ENCODE data around the gene FKBP10.

Gene FKBP10

DNA sequence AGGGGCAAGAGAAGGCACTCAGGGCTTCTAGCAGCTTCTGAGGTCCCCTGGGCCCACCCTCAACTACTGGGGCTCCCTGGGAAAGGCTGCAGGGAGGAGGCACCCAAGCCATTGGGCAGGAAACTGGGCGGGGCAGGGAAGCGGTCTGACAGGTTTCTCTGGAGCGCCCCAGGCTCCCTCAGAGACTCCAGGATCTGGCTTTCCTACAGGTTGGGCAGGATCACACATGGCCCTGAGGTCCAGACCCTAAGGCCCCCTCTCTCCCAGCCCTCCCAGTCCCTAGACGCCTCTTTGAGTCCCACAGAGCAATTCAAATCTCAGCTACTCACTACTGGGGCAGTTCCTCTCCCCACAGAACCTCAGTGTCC is 40.6 kb upstream of the FKBP10 start:
- Histone ChIP-seq H3K36me3 (ENCODE audit: control insufficient read depth in 1 of 2, insufficient read depth in 2 of 2, low read depth in 1 of 2, low read length in 2 of 2) (peaks cover 0 to 87% of the 10 kb centered on the region in 2 experiments), H2BK12ac (ENCODE audit: low read length in 2 of 2) (peak overlapping the region in 1 of 2 experiments; percentile 65), H3K14ac (ENCODE audit: low read length in 2 of 2) (no peak overlapping the region), H2BK5ac (ENCODE audit: low read depth, low read length, poor library complexity, severe bottlenecking) (no peak overlapping the region), H3K18ac (ENCODE audit: low read depth in 1 of 2, low read length in 2 of 2) (no peak overlapping the region), H3K4me3 (ENCODE audit: insufficient read depth in 1 of 2, low read depth in 1 of 2, low read length in 2 of 2) (no peak overlapping the region), H2AFZ (ENCODE audit: low read depth, low read length) (no peak overlapping the region), H3K27ac (ENCODE audit: low read length, poor library complexity, severe bottlenecking) (peak overlapping the region; percentile 92), H3K27me3 (ENCODE audit: control insufficient read depth in 1 of 2, insufficient read depth in 1 of 2, low read length in 2 of 2) (peaks cover 0 to 13% of the 10 kb centered on the region in 2 experiments), H2AK5ac (ENCODE audit: low read length, severe bottlenecking) (peak overlapping the region; percentile 97), H3K23ac (ENCODE audit: low read length in 2 of 2) (no peak overlapping the region), H4K8ac (ENCODE audit: low read length) (peak overlapping the region; percentile 32), H4K91ac (ENCODE audit: low read length) (peak overlapping the region; percentile 74), H3K4me1 (ENCODE audit: control insufficient read depth, insufficient read depth, low read depth, low read length) (peaks cover 60% of the 10 kb centered on the region), H3K79me1 (replicated peaks; ENCODE audit: low read length, poor library complexity, severe bottlenecking) (peaks cover 27% of the 10 kb centered on the region), H2BK15ac (ENCODE audit: low read depth, poor library complexity, severe bottlenecking) (no peak overlapping the region), H3K4me2 (ENCODE audit: low read length, poor library complexity, severe bottlenecking) (no peak overlapping the region), H2BK120ac (ENCODE audit: low read depth, low read length) (no peak overlapping the region), H3K4ac (ENCODE audit: low read depth in 1 of 2, low read length in 2 of 2) (peak overlapping the region in 1 of 2 experiments; percentile 30), H3K9me3 (ENCODE audit: control insufficient read depth, low read length) (no peaks in the 10 kb centered on the region), H3K9ac (ENCODE audit: low read length) (no peak overlapping the region)
- WGBS, result 100% methylated on average over 4 of the region's 4 CpGs
- no peak for DNase-seq

GRCh38 chr17:41772586-41773189 is 40.1 kb upstream of the FKBP10 start:
- Histone ChIP-seq H2AK5ac (ENCODE audit: low read length, severe bottlenecking) (peak overlapping the region; percentile 97), H3K27ac (ENCODE audit: low read length, poor library complexity, severe bottlenecking) (peak overlapping the region; percentile 92), H2BK120ac (ENCODE audit: low read depth, low read length) (no peak overlapping the region), H4K91ac (ENCODE audit: low read length) (peak overlapping the region; percentile 48), H3K9ac (ENCODE audit: low read length) (no peak overlapping the region), H2BK15ac (ENCODE audit: low read depth, poor library complexity, severe bottlenecking) (no peak overlapping the region), H3K9me3 (ENCODE audit: control insufficient read depth, low read length) (no peaks in the 10 kb centered on the region), H4K8ac (ENCODE audit: low read length) (peak overlapping the region; percentile 59), H3K4me1 (ENCODE audit: control insufficient read depth, insufficient read depth, low read depth, low read length) (peaks cover 63% of the 10 kb centered on the region), H3K4ac (ENCODE audit: low read depth in 1 of 2, low read length in 2 of 2) (peak overlapping the region; percentile 5 to 74), H2AFZ (ENCODE audit: low read depth, low read length) (no peak overlapping the region), H3K23ac (ENCODE audit: low read length in 2 of 2) (peak overlapping the region in 1 of 2 experiments; percentile 23), H3K79me1 (replicated peaks; ENCODE audit: low read length, poor library complexity, severe bottlenecking) (peaks cover 25% of the 10 kb centered on the region), H3K14ac (ENCODE audit: low read length in 2 of 2) (peak overlapping the region in 1 of 2 experiments; percentile 68), H3K18ac (ENCODE audit: low read depth in 1 of 2, low read length in 2 of 2) (peak overlapping the region; percentile 50 to 86), H3K4me3 (ENCODE audit: insufficient read depth in 1 of 2, low read depth in 1 of 2, low read length in 2 of 2) (no peak overlapping the region), H3K36me3 (ENCODE audit: control insufficient read depth in 1 of 2, insufficient read depth in 2 of 2, low read depth in 1 of 2, low read length in 2 of 2) (peaks cover 0 to 82% of the 10 kb centered on the region in 2 experiments), H3K27me3 (ENCODE audit: control insufficient read depth in 1 of 2, insufficient read depth in 1 of 2, low read length in 2 of 2) (peaks cover 0 to 13% of the 10 kb centered on the region in 2 experiments), H2BK12ac (ENCODE audit: low read length in 2 of 2) (peak overlapping the region; percentile 14 to 87), H2BK5ac (ENCODE audit: low read depth, low read length, poor library complexity, severe bottlenecking) (peak overlapping the region; percentile 83), H3K4me2 (ENCODE audit: low read length, poor library complexity, severe bottlenecking) (peak overlapping the region; percentile 31)
- 92% methylated on average over 19 of the region's 19 CpGs for WGBS
- DNase-seq, result no peak

- Histone ChIP-seq H2BK120ac (ENCODE audit: low read depth, low read length) (peak overlapping the region; percentile 73), H2AFZ (ENCODE audit: low read depth, low read length) (no peak overlapping the region), H3K27me3 (ENCODE audit: control insufficient read depth in 1 of 2, insufficient read depth in 1 of 2, low read length in 2 of 2) (peaks cover 0 to 13% of the 10 kb centered on the region in 2 experiments), H3K4me2 (ENCODE audit: low read length, poor library complexity, severe bottlenecking) (peak overlapping the region; percentile 31), H3K4me3 (ENCODE audit: insufficient read depth in 1 of 2, low read depth in 1 of 2, low read length in 2 of 2) (no peak overlapping the region), H3K9me3 (ENCODE audit: control insufficient read depth, low read length) (no peaks in the 10 kb centered on the region), H3K18ac (ENCODE audit: low read depth in 1 of 2, low read length in 2 of 2) (peak overlapping the region; percentile 50 to 86), H3K9ac (ENCODE audit: low read length) (no peak overlapping the region), H3K79me1 (replicated peaks; ENCODE audit: low read length, poor library complexity, severe bottlenecking) (peaks cover 24% of the 10 kb centered on the region), H4K91ac (ENCODE audit: low read length) (peak overlapping the region; percentile 48), H3K23ac (ENCODE audit: low read length in 2 of 2) (peak overlapping the region in 1 of 2 experiments; percentile 23), H2BK12ac (ENCODE audit: low read length in 2 of 2) (peak overlapping the region in 1 of 2 experiments; percentile 87), H2BK15ac (ENCODE audit: low read depth, poor library complexity, severe bottlenecking) (no peak overlapping the region), H3K4ac (ENCODE audit: low read depth in 1 of 2, low read length in 2 of 2) (peak overlapping the region; percentile 5 to 74), H2BK5ac (ENCODE audit: low read depth, low read length, poor library complexity, severe bottlenecking) (peak overlapping the region; percentile 83), H3K36me3 (ENCODE audit: control insufficient read depth in 1 of 2, insufficient read depth in 2 of 2, low read depth in 1 of 2, low read length in 2 of 2) (peaks cover 0 to 77% of the 10 kb centered on the region in 2 experiments), H3K14ac (ENCODE audit: low read length in 2 of 2) (peak overlapping the region in 1 of 2 experiments; percentile 68), H3K27ac (ENCODE audit: low read length, poor library complexity, severe bottlenecking) (peak overlapping the region; percentile 92), H3K4me1 (ENCODE audit: control insufficient read depth, insufficient read depth, low read depth, low read length) (peaks cover 68% of the 10 kb centered on the region), H4K8ac (ENCODE audit: low read length) (peak overlapping the region; percentile 59), H2AK5ac (ENCODE audit: low read length, severe bottlenecking) (peak overlapping the region; percentile 97)
- peak; percentile 95 for DNase-seq
- WGBS, result 11% methylated on average over 11 of the region's 12 CpGs
These were observed 39.6 kb upstream of the FKBP10 start for GRCh38 chr17:41773190-41773588.

DNA sequence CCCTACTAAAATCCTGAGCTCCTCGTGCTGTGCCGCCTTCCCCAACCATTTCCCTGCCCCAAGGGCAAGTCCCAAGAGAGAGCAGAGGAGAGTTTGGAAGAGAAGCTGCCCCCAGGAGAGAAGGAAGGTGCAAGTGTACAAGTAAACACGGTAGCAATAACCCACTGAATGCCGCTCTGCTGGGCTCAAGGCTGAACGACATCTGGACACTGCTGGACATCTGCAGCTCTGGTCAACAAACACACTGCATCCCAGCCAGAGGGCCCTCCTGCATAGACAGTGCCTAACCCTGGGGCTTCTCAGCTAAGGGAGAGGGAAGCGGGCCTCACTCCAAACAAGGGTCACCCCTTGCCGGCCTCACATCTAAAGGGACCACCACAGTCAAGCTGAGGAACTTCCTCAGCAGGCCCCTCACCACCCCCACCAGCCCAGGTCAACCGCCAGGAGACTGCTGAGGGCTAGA is 39.0 kb upstream of the FKBP10 start:
- peaks cover 71% of the 10 kb centered on the region for H3K4me1 ChIP-seq (ENCODE audit: control insufficient read depth, insufficient read depth, low read depth, low read length)
- peak overlapping the region; percentile 75 for H4K91ac ChIP-seq (ENCODE audit: low read length)
- peak overlapping the region; percentile 96 for H2AK5ac ChIP-seq (ENCODE audit: low read length, severe bottlenecking)
- peaks cover 0 to 13% of the 10 kb centered on the region in 2 experiments for H3K27me3 ChIP-seq (ENCODE audit: control insufficient read depth in 1 of 2, insufficient read depth in 1 of 2, low read length in 2 of 2)
- peak overlapping the region in 1 of 2 experiments; percentile 74 for H3K14ac ChIP-seq (ENCODE audit: low read length in 2 of 2)
- H3K4me2 ChIP-seq (ENCODE audit: low read length, poor library complexity, severe bottlenecking), result peak overlapping the region; percentile 17
- peak overlapping the region; percentile 92 for H3K27ac ChIP-seq (ENCODE audit: low read length, poor library complexity, severe bottlenecking)
- H2AFZ ChIP-seq (ENCODE audit: low read depth, low read length), result no peak overlapping the region
- no peak overlapping the region for H4K8ac ChIP-seq (ENCODE audit: low read length)
- peak overlapping the region; percentile 71 for H2BK5ac ChIP-seq (ENCODE audit: low read depth, low read length, poor library complexity, severe bottlenecking)
- H3K9me3 ChIP-seq (ENCODE audit: control insufficient read depth, low read length), result no peaks in the 10 kb centered on the region
- WGBS, result 34% methylated on average over 4 of the region's 8 CpGs
- no peak overlapping the region for H3K23ac ChIP-seq (ENCODE audit: low read length in 2 of 2)
- no peak overlapping the region for H3K9ac ChIP-seq (ENCODE audit: low read length)
- peak overlapping the region in 1 of 2 experiments; percentile 69 for H2BK12ac ChIP-seq (ENCODE audit: low read length in 2 of 2)
- H3K18ac ChIP-seq (ENCODE audit: low read depth in 1 of 2, low read length in 2 of 2), result peak overlapping the region; percentile 63 to 75
- H3K79me1 ChIP-seq (replicated peaks; ENCODE audit: low read length, poor library complexity, severe bottlenecking), result peaks cover 23% of the 10 kb centered on the region
- peak overlapping the region; percentile 9 for H3K4ac ChIP-seq (ENCODE audit: low read depth in 1 of 2, low read length in 2 of 2)
- peak; percentile 77 for DNase-seq
- peaks cover 0 to 72% of the 10 kb centered on the region in 2 experiments for H3K36me3 ChIP-seq (ENCODE audit: control insufficient read depth in 1 of 2, insufficient read depth in 2 of 2, low read depth in 1 of 2, low read length in 2 of 2)
- H2BK15ac ChIP-seq (ENCODE audit: low read depth, poor library complexity, severe bottlenecking), result peak overlapping the region; percentile 86
- H3K4me3 ChIP-seq (ENCODE audit: insufficient read depth in 1 of 2, low read depth in 1 of 2, low read length in 2 of 2), result no peak overlapping the region
- H2BK120ac ChIP-seq (ENCODE audit: low read depth, low read length), result peak overlapping the region; percentile 73
